Body of pancreas (tissue), 4 donors: ENCODE results near the gene GLTP. TPM values are rescaled to one million over a fixed set of nuclear protein-coding genes. Genes with fewer than 3 reads are reported as not detected.

Source experiments
- ATAC-seq: fragments of 150-250 bp; one replicate; pipeline ENCODE4 v1.9.1; 2016
- DNase-seq, 4 donors: peaks; one replicate each; pipeline ENCODE4 v3.0.0-alpha.2; 2019
- H3K27ac ChIP-seq, 4 donors: fragments of 200-600 bp; sonication (generic); 1 replicate in 3 of 4; 2 replicates in 1 of 4; pipeline versions ENCODE4 v1.5.1 to v1.6.1; 2016 to 2019; ENCODE audit warnings: mild to moderate bottlenecking in 1 of 4, mixed read lengths in 1 of 4, moderate library complexity in 1 of 4
- H3K27me3 ChIP-seq, 2 donors: fragments of 200-600 bp; sonication (generic); one replicate each; pipeline ENCODE4 v1.6.0; 2016; ENCODE audit warnings: mild to moderate bottlenecking in 1 of 2
- H3K36me3 ChIP-seq, 2 donors: fragments of 200-600 bp; sonication (generic); replicated peaks in 1 of 2; 2 replicates each; pipeline ENCODE4 v1.5.1; 2016; ENCODE audit warnings: low read depth in 2 of 2; ENCODE audit not compliant: insufficient read depth in 1 of 2
- H3K4me1 ChIP-seq: fragments of 200-600 bp; sonication (generic); one replicate; pipeline ENCODE4 v1.6.0; 2016
- H3K4me3 ChIP-seq, 2 donors: fragments of 200-600 bp; sonication (generic); 1 replicate in 1 of 2; 2 replicates in 1 of 2; pipeline ENCODE4 v1.5.1; 2016 to 2019
- H3K9me3 ChIP-seq, 3 donors: fragments of 200-600 bp; sonication (generic); 1 replicate in 2 of 3; 2 replicates in 1 of 3; pipeline ENCODE4 v1.5.1; 2016
- CTCF ChIP-seq, 7 experiments: fragments of 450-650 bp in 4 of 7; fragments of 200-600 bp in 3 of 7; sonication (generic) in 3 of 7; IDR thresholded peaks; one replicate each; pipeline ENCODE4 v1.5.1; 2016 to 2019; ENCODE audit warnings: antibody characterized with exemption in 7 of 7
- POLR2A ChIP-seq, 3 donors: fragments of 450-650 bp; IDR thresholded peaks; one replicate each; pipeline ENCODE4 v1.6.1; 2016; ENCODE audit warnings: antibody characterized with exemption in 3 of 3, mild to moderate bottlenecking in 2 of 3
- WGBS, 2 donors: methylation state at CpG; one replicate each; pipeline ENCODE4 v1.1.5; 2017; 5-methylcytosine and 5-hydroxymethylcytosine counted together
- intact Hi-C: fragments of 100-400 bp; cut with DNase I; formaldehyde crosslinking; loops from one replicate; pipeline ENCODE4 v1.15.1; 2023
- total RNA-seq, 2 donors: library from RNA; depleted of rRNA; stranded (reverse); fragments of >200 nt; gene quantifications; one replicate each; pipeline ENCODE4 v1.1.0, GENCODE V29; 2016

Gene GLTP
- total RNA-seq, 2 donors from 2014 or later: 21.1 to 27.8 TPM

DNA sequence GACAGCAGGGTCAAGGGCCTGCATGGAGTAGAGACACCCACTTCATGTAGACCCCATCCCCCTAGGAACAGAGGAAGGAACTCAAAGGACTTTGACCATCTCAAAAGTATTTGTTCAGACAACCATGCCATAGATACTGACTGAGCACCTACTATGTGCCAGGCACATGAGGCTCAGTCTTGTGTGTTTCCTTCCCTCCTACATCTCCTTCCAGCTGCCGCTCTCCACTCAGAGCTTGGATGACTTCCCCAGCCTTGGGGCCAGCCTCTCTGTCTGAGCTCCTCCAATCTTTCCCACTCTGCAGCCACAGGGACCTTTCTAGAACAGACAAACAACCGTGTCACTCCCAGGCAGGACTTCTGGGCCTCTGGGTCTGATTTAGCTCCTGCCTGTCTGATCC lies 49.6 kb downstream of the GLTP start:
- WGBS, 2 donors: 58 to 67% methylated on average over 2 of the region's 2 CpGs
- Histone ChIP-seq H3K36me3 (no peaks in the 10 kb centered on the region), H3K4me3 (no peak overlapping the region), H3K9me3 (no peaks in the 10 kb centered on the region), H3K27me3 (no peaks in the 10 kb centered on the region), H3K27ac (peak overlapping the region in 3 of 4 donors; percentile 14 to 28 (median 17)), H3K4me1 (peaks cover 38% of the 10 kb centered on the region)
- ATAC-seq (no peak), DNase-seq (no peak)
- TF ChIP-seq POLR2A (IDR thresholded peaks at IDR 0.05): no peak
- no peak for TF ChIP-seq CTCF (IDR thresholded peaks at IDR 0.05)
- intact Hi-C loops: no loop called here

DNA sequence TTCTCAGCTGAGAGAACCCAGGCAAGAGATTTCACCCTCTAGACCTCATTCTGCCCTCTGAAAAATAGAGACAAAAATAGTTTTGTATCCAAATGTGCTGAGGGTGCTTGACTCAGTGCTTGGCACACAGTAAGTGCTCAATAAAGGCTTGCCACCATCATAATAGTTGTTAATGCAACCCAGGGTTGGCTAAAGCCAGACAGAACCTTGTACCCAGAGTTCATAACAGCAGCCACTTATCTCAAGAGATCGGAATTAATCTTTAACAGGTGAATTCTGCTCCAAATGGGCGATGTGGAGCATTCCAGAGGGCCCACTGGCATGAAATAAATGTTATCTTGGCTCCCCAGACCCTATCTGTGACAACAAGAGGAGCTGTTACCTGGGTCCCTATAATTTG lies 50.1 kb downstream of the GLTP start:
- H3K27me3 ChIP-seq: no peaks in the 10 kb centered on the region
- peak overlapping the region in 2 of 4 donors; percentile 14 to 28 for H3K27ac ChIP-seq

DNA sequence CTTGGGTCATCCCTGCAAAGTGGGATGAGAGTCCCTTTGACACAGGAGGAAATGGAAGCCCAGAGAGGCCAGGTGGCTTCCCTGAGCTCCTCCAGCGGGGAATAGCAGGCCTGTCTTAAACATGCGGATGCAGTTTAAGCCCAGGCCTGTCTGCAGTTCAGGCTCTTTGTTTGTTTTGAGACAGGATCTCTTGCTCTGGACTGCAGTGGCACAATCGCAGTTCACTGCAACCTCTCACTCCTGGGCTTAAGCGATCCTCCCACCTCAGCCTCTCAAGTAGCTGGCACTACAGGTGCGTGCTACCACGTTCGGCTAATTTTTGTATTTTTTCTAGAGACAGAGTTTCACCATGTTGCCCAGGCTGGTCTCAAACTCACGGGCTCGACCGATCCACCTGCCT lies 50.7 kb downstream of the GLTP start:
- no peaks in the 10 kb centered on the region for H3K36me3 ChIP-seq
- no peaks in the 10 kb centered on the region for H3K9me3 ChIP-seq
- TF ChIP-seq POLR2A (IDR thresholded peaks at IDR 0.05) (no peak), CTCF (IDR thresholded peaks at IDR 0.05) (no peak)
- intact Hi-C loops: no loop called here
- peaks cover 38% of the 10 kb centered on the region for H3K4me1 ChIP-seq
- no peaks in the 10 kb centered on the region for H3K27me3 ChIP-seq
- ATAC-seq: no peak
- peak overlapping the region in 3 of 4 donors; percentile 10 to 20 (median 14) for H3K27ac ChIP-seq
- H3K4me3 ChIP-seq: no peak overlapping the region
- 89 to 91% methylated on average over 10 of the region's 10 CpGs for WGBS, 2 donors
- DNase-seq: no peak

More for the DNA sequence above, 50.1 kb downstream of the GLTP start:
- no peak for TF ChIP-seq POLR2A (IDR thresholded peaks at IDR 0.05)
- no peak for TF ChIP-seq CTCF (IDR thresholded peaks at IDR 0.05)
- Histone ChIP-seq H3K4me3 (no peak overlapping the region), H3K9me3 (no peaks in the 10 kb centered on the region), H3K36me3 (no peaks in the 10 kb centered on the region), H3K4me1 (peaks cover 38% of the 10 kb centered on the region)
- ATAC-seq (no peak), DNase-seq (no peak)
- 26 to 44% methylated on average over 2 of the region's 2 CpGs for WGBS, 2 donors
- intact Hi-C loops: no loop called here

GRCh38 chr12:109828754-109829511 lies 51.4 kb downstream of the GLTP start:
- intact Hi-C loops: no loop called here
- DNase-seq (no peak), ATAC-seq (no peak)
- TF ChIP-seq CTCF (IDR thresholded peaks at IDR 0.05) (no peak), POLR2A (IDR thresholded peaks at IDR 0.05) (no peak)
- Histone ChIP-seq H3K27ac (peak overlapping the region in 3 of 4 donors; percentile 10 to 60 (median 27)), H3K36me3 (no peaks in the 10 kb centered on the region), H3K9me3 (no peaks in the 10 kb centered on the region), H3K4me1 (peaks cover 38% of the 10 kb centered on the region), H3K27me3 (no peaks in the 10 kb centered on the region), H3K4me3 (no peak overlapping the region)
- 52 to 58% methylated on average over 3 of the region's 3 CpGs for WGBS, 2 donors
